ENCODE data around the gene FABP3. TPM values are rescaled to one million over a fixed set of nuclear protein-coding genes. Genes with fewer than 3 reads are reported as not detected.

Gene FABP3
- total and polyA plus RNA-seq, 2 donors (not counting 1 experiment from before 2014, with no cell fraction given): 275 to 554 TPM

- no peaks in the 10 kb centered on the region for H3K36me3 ChIP-seq (ENCODE audit: control insufficient read depth, insufficient read depth, low read length)
- peak overlapping the region; percentile 25 for H3K4me2 ChIP-seq (ENCODE audit: extremely low read depth, insufficient read depth, low read length)
- no peak overlapping the region for H2AFZ ChIP-seq (ENCODE audit: low read length)
- DNase-seq (ENCODE audit: low read depth in 2 of 2): peak; percentile 92 to 99
- H3K79me2 ChIP-seq (ENCODE audit: control insufficient read depth, insufficient read depth, low read length): no peaks in the 10 kb centered on the region
- no peaks in the 10 kb centered on the region for H4K20me1 ChIP-seq (ENCODE audit: control insufficient read depth, extremely low read depth, insufficient read depth, low read length)
- H3K27me3 ChIP-seq (ENCODE audit: control insufficient read depth, insufficient read depth, low read length): no peaks in the 10 kb centered on the region
- H3K4me3 ChIP-seq (replicated peaks in 1 of 4; ENCODE audit: control extremely low read depth in 1 of 4, insufficient read depth in 1 of 4, low read depth in 3 of 4, low read length in 4 of 4): no peak overlapping the region
- no peak for TF ChIP-seq CTCF (conservative IDR thresholded peaks at IDR 0.05 in 1 of 2, IDR thresholded peaks at IDR 0.05 in 1 of 2; ENCODE audit: low read depth in 1 of 2, low read length in 2 of 2)
- TF ChIP-seq EZH2 (IDR thresholded peaks at IDR 0.05; ENCODE audit: low read length, missing control alignments): no peak
- peaks cover 45% of the 10 kb centered on the region for H3K4me1 ChIP-seq (ENCODE audit: control insufficient read depth, extremely low read depth, insufficient read depth, low read length)
- H3K9me3 ChIP-seq (ENCODE audit: control insufficient read depth, insufficient read depth, low read depth, low read length): no peaks in the 10 kb centered on the region
- H3K27ac ChIP-seq (ENCODE audit: insufficient read depth, low read length): peak overlapping the region; percentile 49
- H3K9ac ChIP-seq (ENCODE audit: insufficient read depth, low read length): no peak overlapping the region
These were observed 3.7 kb upstream of the FABP3 start for GRCh38 chr1:31376375-31377134.

GRCh38 chr1:31374511-31375196, 1.8 kb upstream of the FABP3 start:
- TF ChIP-seq EZH2 (IDR thresholded peaks at IDR 0.05; ENCODE audit: low read length, missing control alignments) (no peak), CTCF (conservative IDR thresholded peaks at IDR 0.05 in 1 of 2, IDR thresholded peaks at IDR 0.05 in 1 of 2; ENCODE audit: low read depth in 1 of 2, low read length in 2 of 2) (no peak)
- H3K9me3 ChIP-seq (ENCODE audit: control insufficient read depth, insufficient read depth, low read depth, low read length): no peaks in the 10 kb centered on the region
- DNase-seq (ENCODE audit: low read depth in 2 of 2): peak; percentile 71 to 83
- H3K79me2 ChIP-seq (ENCODE audit: control insufficient read depth, insufficient read depth, low read length): no peaks in the 10 kb centered on the region
- peak overlapping the region; percentile 55 for H3K27ac ChIP-seq (ENCODE audit: insufficient read depth, low read length)
- peak overlapping the region; percentile 32 for H3K4me2 ChIP-seq (ENCODE audit: extremely low read depth, insufficient read depth, low read length)
- H3K4me1 ChIP-seq (ENCODE audit: control insufficient read depth, extremely low read depth, insufficient read depth, low read length): peaks cover 37% of the 10 kb centered on the region
- H3K36me3 ChIP-seq (ENCODE audit: control insufficient read depth, insufficient read depth, low read length): no peaks in the 10 kb centered on the region
- H2AFZ ChIP-seq (ENCODE audit: low read length): no peak overlapping the region
- no peak overlapping the region for H3K4me3 ChIP-seq (replicated peaks in 1 of 4; ENCODE audit: control extremely low read depth in 1 of 4, insufficient read depth in 1 of 4, low read depth in 3 of 4, low read length in 4 of 4)
- H3K27me3 ChIP-seq (ENCODE audit: control insufficient read depth, insufficient read depth, low read length): no peaks in the 10 kb centered on the region
- H4K20me1 ChIP-seq (ENCODE audit: control insufficient read depth, extremely low read depth, insufficient read depth, low read length): no peaks in the 10 kb centered on the region
- H3K9ac ChIP-seq (ENCODE audit: insufficient read depth, low read length): no peak overlapping the region

DNA sequence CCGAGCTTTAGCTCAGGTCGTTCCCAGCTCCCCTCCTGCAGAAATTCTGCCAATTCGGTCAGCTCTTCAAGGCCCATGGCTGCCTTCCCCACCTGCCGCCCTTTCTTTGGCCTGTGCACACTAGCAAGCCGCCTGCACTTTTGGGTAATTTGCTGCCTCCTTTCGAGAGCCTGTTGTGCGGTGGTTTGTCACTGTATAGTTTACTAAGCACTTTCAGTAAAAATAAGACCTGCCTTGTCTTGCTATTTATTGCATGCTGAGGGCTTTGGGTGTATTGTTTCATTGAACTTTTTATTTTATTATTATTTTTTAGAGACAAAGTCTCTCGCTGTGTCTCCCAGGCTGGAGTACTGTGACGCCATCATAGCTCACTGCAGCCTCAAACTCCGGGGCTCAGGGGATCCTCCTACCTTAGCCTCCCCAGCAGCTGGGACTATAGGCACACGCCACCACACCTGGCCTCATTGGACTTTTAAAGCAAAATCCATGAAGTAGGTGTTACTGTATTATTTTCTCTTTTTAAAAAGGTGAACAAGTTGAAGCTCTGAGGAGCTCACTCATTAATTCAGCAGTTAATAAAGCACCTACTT, 1.1 kb upstream of the FABP3 start:
- peaks cover 37% of the 10 kb centered on the region for H3K4me1 ChIP-seq (ENCODE audit: control insufficient read depth, extremely low read depth, insufficient read depth, low read length)
- TF ChIP-seq EZH2 (IDR thresholded peaks at IDR 0.05; ENCODE audit: low read length, missing control alignments) (no peak), CTCF (conservative IDR thresholded peaks at IDR 0.05 in 1 of 2, IDR thresholded peaks at IDR 0.05 in 1 of 2; ENCODE audit: low read depth in 1 of 2, low read length in 2 of 2) (no peak)
- peak overlapping the region; percentile 55 for H3K27ac ChIP-seq (ENCODE audit: insufficient read depth, low read length)
- H3K79me2 ChIP-seq (ENCODE audit: control insufficient read depth, insufficient read depth, low read length): no peaks in the 10 kb centered on the region
- H2AFZ ChIP-seq (ENCODE audit: low read length): no peak overlapping the region
- no peak for DNase-seq (ENCODE audit: low read depth in 2 of 2)
- H4K20me1 ChIP-seq (ENCODE audit: control insufficient read depth, extremely low read depth, insufficient read depth, low read length): no peaks in the 10 kb centered on the region
- no peaks in the 10 kb centered on the region for H3K27me3 ChIP-seq (ENCODE audit: control insufficient read depth, insufficient read depth, low read length)
- peak overlapping the region in 1 of 4 experiments; percentile 18 for H3K4me3 ChIP-seq (replicated peaks in 1 of 4; ENCODE audit: control extremely low read depth in 1 of 4, insufficient read depth in 1 of 4, low read depth in 3 of 4, low read length in 4 of 4)
- no peaks in the 10 kb centered on the region for H3K36me3 ChIP-seq (ENCODE audit: control insufficient read depth, insufficient read depth, low read length)
- H3K4me2 ChIP-seq (ENCODE audit: extremely low read depth, insufficient read depth, low read length): peak overlapping the region; percentile 46
- H3K9ac ChIP-seq (ENCODE audit: insufficient read depth, low read length): no peak overlapping the region
- H3K9me3 ChIP-seq (ENCODE audit: control insufficient read depth, insufficient read depth, low read depth, low read length): no peaks in the 10 kb centered on the region

Data from fibroblast of lung (primary cell).